ENCODE data around the gene CZIB. TPM values are rescaled to one million over a fixed set of nuclear protein-coding genes. Genes with fewer than 3 reads are reported as not detected.

Gene CZIB
- total and polyA plus RNA-seq, 2 of the 8 experiments (the other 6 are each of a cell fraction or from before 2014, with no cell fraction given): 46.5 to 48.0 TPM

- TF ChIP-seq KDM4A (IDR thresholded peaks at IDR 0.05; ENCODE audit: low read depth, low read length, severe bottlenecking) (no peak), MAX (IDR thresholded peaks at IDR 0.05) (no peak)
Observed at GRCh38 chr1:53174971-53175913, 45.2 kb downstream of the CZIB start (continued).
